Activated B cell treated with CpG ODN at 0.5 μM for 24 hours (primary cell): Measurements from ENCODE around the gene PCSK2. TPM values are rescaled to one million over a fixed set of nuclear protein-coding genes. Genes with fewer than 3 reads are reported as not detected.

ENCODE experiments used
- ATAC-seq: fragments of 200-7000 bp; cut with Tn5 transposase; one replicate; pipeline ENCODE4 v1.10.0; 2021; ENCODE audit warnings: low read depth, mild to moderate bottlenecking, moderate library complexity
- CTCF ChIA-PET: fragments of 350-600 bp; sonication (Branson Sonifier 250); formaldehyde crosslinking; loops from one replicate; lab custom pipeline; 2021; ENCODE audit warnings: antibody characterized with exemption; lab: Charles Lee
- POLR2A ChIA-PET: fragments of 350-600 bp; sonication (Branson Sonifier 250); formaldehyde crosslinking; loops from one replicate; lab custom pipeline; 2021; ENCODE audit warnings: antibody characterized with exemption; lab: Charles Lee
- DNase-seq: peaks from one replicate; pipeline ENCODE4 v3.0.0; 2022
- H3K27ac Mint-ChIP-seq: one replicate; pipeline ENCODE4 v1.8.0; 2020; ENCODE audit warnings: mixed read lengths
- H3K27me3 Mint-ChIP-seq: one replicate; pipeline ENCODE4 v1.8.0; 2021; ENCODE audit warnings: mixed read lengths
- H3K36me3 Mint-ChIP-seq: one replicate; pipeline ENCODE4 v1.8.0; 2021; ENCODE audit warnings: low read depth, mixed read lengths
- H3K4me1 Mint-ChIP-seq: one replicate; pipeline ENCODE4 v1.8.0; 2021; ENCODE audit warnings: mixed read lengths
- H3K4me3 Mint-ChIP-seq: one replicate; pipeline ENCODE4 v1.8.0; 2020; ENCODE audit warnings: mild to moderate bottlenecking, mixed read lengths
- H3K9me3 Mint-ChIP-seq: one replicate; pipeline ENCODE4 v1.8.0; 2020; ENCODE audit warnings: mixed read lengths
- CTCF ChIP-seq: fragments of 200-600 bp; IDR thresholded peaks from one replicate; pipeline ENCODE4 v1.8.0; 2022; ENCODE audit warnings: antibody characterized with exemption, mild to moderate bottlenecking
- intact Hi-C: fragments of 100-400 bp; cut with micrococcal nuclease; formaldehyde crosslinking; loops from one replicate; pipeline ENCODE4 v1.15.1; 2024
- total RNA-seq: library from RNA; stranded (reverse); gene quantifications from 2 replicates; pipeline ENCODE4 v1.2.3, GENCODE V29; 2022

PCSK2 gene
- total RNA-seq, 1 donor from 2014 or later, result not detected

- ChIA-PET CTCF (no interaction called here), POLR2A (no interaction called here)
- Mint-ChIP-seq H3K27me3 (peaks cover 6% of the 10 kb centered on the region), H3K9me3 (no peaks in the 10 kb centered on the region), H3K27ac (no peak overlapping the region), H3K4me3 (no peak overlapping the region), H3K4me1 (peaks cover 9% of the 10 kb centered on the region), H3K36me3 (no peaks in the 10 kb centered on the region)
- DNase-seq, result no peak
- intact Hi-C loops, result loop anchor here (5.0 to 10.0 kb wide), 3 partner anchors 629 to 1216 kb away; partner anchors contain the start of genes KAT14 and PET117
- ATAC-seq, result no peak
- TF ChIP-seq CTCF, result no peak
Observed at GRCh38 chr20:17508756-17509155, 281.9 kb downstream of the PCSK2 start.

GRCh38 chr20:17510548-17510947 lies 283.7 kb downstream of the PCSK2 start:
- no peak for ATAC-seq
- H3K36me3 Mint-ChIP-seq, result no peaks in the 10 kb centered on the region
- intact Hi-C loops, result no loop called here
- TF ChIP-seq CTCF, result no peak
- H3K9me3 Mint-ChIP-seq, result no peaks in the 10 kb centered on the region
- POLR2A ChIA-PET, result no interaction called here
- no peak overlapping the region for H3K4me3 Mint-ChIP-seq
- H3K4me1 Mint-ChIP-seq, result peaks cover under 1% of the 10 kb centered on the region
- no peak for DNase-seq
- CTCF ChIA-PET, result no interaction called here
- H3K27ac Mint-ChIP-seq, result no peak overlapping the region
- peaks cover 10% of the 10 kb centered on the region for H3K27me3 Mint-ChIP-seq

GRCh38 chr20:17511401-17511800 lies 284.6 kb downstream of the PCSK2 start:
- H3K9me3 Mint-ChIP-seq, result no peaks in the 10 kb centered on the region
- ChIA-PET POLR2A (no interaction called here), CTCF (interaction anchor here (0.9 kb wide), 1 partner anchor 25 kb away, joined by 3 read pairs; no protein-coding TSS in a partner anchor)
- no peak overlapping the region for H3K4me3 Mint-ChIP-seq
- TF ChIP-seq CTCF, result no peak
- H3K27me3 Mint-ChIP-seq, result peaks cover 13% of the 10 kb centered on the region
- ATAC-seq, result no peak
- no peaks in the 10 kb centered on the region for H3K36me3 Mint-ChIP-seq
- no peaks in the 10 kb centered on the region for H3K4me1 Mint-ChIP-seq
- no peak overlapping the region for H3K27ac Mint-ChIP-seq
- intact Hi-C loops, result no loop called here
- no peak for DNase-seq

DNA sequence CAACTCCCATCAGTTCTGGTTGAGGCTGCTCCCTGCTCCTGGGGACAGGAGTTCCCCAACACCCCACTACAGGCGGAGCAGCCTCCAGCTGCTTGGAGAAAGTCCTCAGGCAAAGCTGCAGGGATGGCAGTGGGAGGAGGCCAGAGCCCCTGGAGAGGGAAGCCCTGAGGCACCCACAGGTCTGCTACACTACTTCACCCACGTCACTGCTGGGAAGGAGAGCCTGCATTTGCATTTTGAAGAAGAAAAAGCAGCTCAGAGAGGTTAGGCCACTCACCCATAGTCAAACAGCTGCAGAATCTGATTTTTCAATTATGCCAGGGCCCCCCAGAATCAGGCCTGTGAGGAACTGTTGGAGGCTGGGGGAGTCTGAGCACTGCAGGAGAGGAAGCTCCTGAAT lies 287.1 kb downstream of the PCSK2 start:
- ChIA-PET CTCF (no interaction called here), POLR2A (no interaction called here)
- TF ChIP-seq CTCF, result no peak
- H3K4me1 Mint-ChIP-seq, result no peaks in the 10 kb centered on the region
- no peaks in the 10 kb centered on the region for H3K36me3 Mint-ChIP-seq
- H3K4me3 Mint-ChIP-seq, result no peak overlapping the region
- no peaks in the 10 kb centered on the region for H3K9me3 Mint-ChIP-seq
- peaks cover 22% of the 10 kb centered on the region for H3K27me3 Mint-ChIP-seq
- DNase-seq (no peak), ATAC-seq (no peak)
- no peak overlapping the region for H3K27ac Mint-ChIP-seq
- intact Hi-C loops, result no loop called here

DNA sequence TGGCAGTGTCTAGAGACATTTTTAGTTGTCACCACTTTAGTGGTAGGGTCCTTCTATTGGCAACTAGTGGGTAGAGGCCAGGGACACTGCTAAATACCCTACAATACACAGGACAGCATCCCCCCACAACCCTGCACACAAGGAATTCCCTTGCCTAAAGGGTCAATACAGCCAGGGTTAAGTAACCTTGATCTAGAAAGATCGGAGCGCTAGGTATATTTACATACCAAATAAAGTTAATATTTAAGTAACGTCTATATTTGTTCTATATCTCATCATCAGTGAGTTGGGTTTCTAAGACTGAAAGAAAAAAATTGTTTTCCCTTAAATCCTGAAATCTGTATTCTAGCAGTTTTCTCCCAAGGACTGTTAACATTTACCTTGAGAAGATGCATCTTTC lies 288.2 kb downstream of the PCSK2 start:
- Mint-ChIP-seq H3K27ac (no peak overlapping the region), H3K27me3 (peaks cover 20% of the 10 kb centered on the region), H3K4me1 (no peaks in the 10 kb centered on the region), H3K4me3 (no peak overlapping the region), H3K36me3 (no peaks in the 10 kb centered on the region), H3K9me3 (no peaks in the 10 kb centered on the region)
- POLR2A ChIA-PET, result no interaction called here
- DNase-seq (no peak), ATAC-seq (no peak)
- intact Hi-C loops, result no loop called here
- CTCF ChIA-PET, result no interaction called here
- no peak for TF ChIP-seq CTCF
